Activated CD8-positive, alpha-beta T cell treated with anti-CD3 and anti-CD28 coated beads for 36 hours (primary cell): Measurements from ENCODE around the gene ZFP62. TPM values are rescaled to one million over a fixed set of nuclear protein-coding genes. Genes with fewer than 3 reads are reported as not detected.
"Not testable (repeated sequence)": the region's sequence is repeated elsewhere in the genome, so short reads cannot be mapped to it uniquely, and the experiment has no call there.

Source experiments
- ATAC-seq: fragments of 200-7000 bp; cut with Tn5 transposase; one replicate; pipeline ENCODE4 v1.10.0; 2021; ENCODE audit warnings: mild to moderate bottlenecking, moderate library complexity
- CTCF ChIA-PET: fragments of 350-600 bp; sonication (Branson Sonifier 250); formaldehyde crosslinking; loops from one replicate; lab custom pipeline; 2021; ENCODE audit warnings: antibody characterized with exemption; lab: Charles Lee
- POLR2A ChIA-PET: fragments of 350-600 bp; sonication (Branson Sonifier 250); formaldehyde crosslinking; loops from one replicate; lab custom pipeline; 2021; ENCODE audit warnings: antibody characterized with exemption; lab: Charles Lee
- DNase-seq: peaks from one replicate; pipeline ENCODE4 v3.0.0-alpha.2; 2020
- H3K27ac Mint-ChIP-seq: one replicate; pipeline ENCODE4 v1.8.0; 2021; ENCODE audit warnings: mild to moderate bottlenecking, mixed read lengths
- H3K27me3 Mint-ChIP-seq: one replicate; pipeline ENCODE4 v1.8.0; 2021; ENCODE audit warnings: mixed read lengths
- H3K36me3 Mint-ChIP-seq: one replicate; pipeline ENCODE4 v1.8.0; 2021; ENCODE audit warnings: low read depth, mixed read lengths
- H3K4me1 Mint-ChIP-seq: one replicate; pipeline ENCODE4 v1.8.0; 2021; ENCODE audit warnings: low read depth, mixed read lengths
- H3K4me3 Mint-ChIP-seq: one replicate; pipeline ENCODE4 v1.8.0; 2021; ENCODE audit warnings: mild to moderate bottlenecking, moderate library complexity, mixed read lengths
- H3K9me3 Mint-ChIP-seq: one replicate; pipeline ENCODE4 v1.8.0; 2021; ENCODE audit warnings: mixed read lengths
- intact Hi-C: fragments of 100-400 bp; cut with micrococcal nuclease; formaldehyde crosslinking; loops from one replicate; pipeline ENCODE4 v1.10.0; 2022
- total RNA-seq, 2 experiments: library from RNA; stranded (reverse); gene quantifications; one replicate each; pipeline ENCODE4 v1.2.3, GENCODE V29; 2021
- TF ChIP-seq, protein P1 (sequence below): fragments of 200-600 bp; IDR thresholded peaks from one replicate; pipeline ENCODE4 v1.8.0; 2022; ENCODE audit warnings: antibody characterized with exemption, mild to moderate bottlenecking

ZFP62 gene
- total RNA-seq, 2 experiments from 2014 or later: 22.2 to 22.6 TPM

DNA sequence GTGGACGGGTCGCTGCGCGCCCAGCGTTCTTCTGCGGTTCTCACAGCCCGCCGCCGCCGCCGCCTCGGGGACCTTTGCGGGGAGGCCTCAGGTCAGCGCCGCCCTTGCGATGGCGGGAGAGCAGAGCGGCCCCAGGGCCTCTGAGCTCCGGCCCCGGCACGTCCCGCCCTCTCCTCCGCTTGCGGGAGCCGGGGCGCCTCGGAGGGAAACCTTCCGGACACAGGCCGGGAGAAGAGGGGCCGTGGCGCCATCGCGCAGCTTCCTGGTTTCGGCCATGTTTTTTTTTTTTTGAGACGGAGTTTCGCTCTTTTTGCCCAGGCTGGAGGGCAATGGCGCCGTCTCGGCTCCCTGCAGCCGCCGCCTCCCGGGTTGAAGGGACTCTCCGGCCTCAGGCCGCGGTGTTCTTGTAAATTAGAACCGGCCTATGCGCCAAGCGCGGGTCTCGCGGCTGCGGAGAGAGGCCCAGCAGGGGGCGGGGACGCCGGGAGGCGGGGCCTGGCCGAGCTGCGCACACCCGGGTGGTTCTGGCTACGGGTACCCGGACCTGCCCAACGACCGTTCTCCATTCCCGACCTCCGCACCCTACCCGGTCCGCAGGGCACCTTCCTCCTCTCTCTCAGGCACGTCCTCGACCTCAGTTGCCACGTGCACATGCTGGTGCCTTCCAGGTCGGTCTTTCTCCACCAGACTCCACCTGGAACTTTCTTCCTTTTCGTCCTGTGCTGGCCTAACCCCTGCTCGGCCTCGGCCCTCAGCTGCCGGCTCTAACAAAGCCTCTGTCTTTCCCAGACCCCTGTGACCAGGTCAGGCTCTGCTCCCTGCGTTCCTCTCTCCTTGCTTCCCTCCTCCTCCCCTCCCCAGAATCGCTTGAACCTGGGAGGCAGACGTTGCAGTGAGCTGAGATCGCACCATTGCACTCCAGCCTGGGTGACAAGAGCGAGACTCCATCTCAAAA is 29.7 kb downstream of the ZFP62 start:
- DNase-seq: peak; percentile 83
- POLR2A ChIA-PET: interaction anchor here (0.5 to 6.5 kb wide), 15 partner anchors 10 to 357 kb away, joined by 3 to 87 read pairs (median 5); partner anchors contain the start of gene ZFP62
- ATAC-seq: peak; percentile 72
- CTCF ChIA-PET: interaction anchor here (0.9 to 3.5 kb wide), 8 partner anchors 14 to 503 kb away, joined by 3 to 32 read pairs (median 4); partner anchors contain the start of gene MGAT1
- intact Hi-C loops: no loop called here
- peaks cover 39% of the 10 kb centered on the region for H3K4me1 Mint-ChIP-seq
- peak overlapping the region; percentile 98 for H3K4me3 Mint-ChIP-seq
- peaks cover 2% of the 10 kb centered on the region for H3K9me3 Mint-ChIP-seq
- H3K27me3 Mint-ChIP-seq: no peaks in the 10 kb centered on the region
- TF ChIP-seq, protein P1, sequence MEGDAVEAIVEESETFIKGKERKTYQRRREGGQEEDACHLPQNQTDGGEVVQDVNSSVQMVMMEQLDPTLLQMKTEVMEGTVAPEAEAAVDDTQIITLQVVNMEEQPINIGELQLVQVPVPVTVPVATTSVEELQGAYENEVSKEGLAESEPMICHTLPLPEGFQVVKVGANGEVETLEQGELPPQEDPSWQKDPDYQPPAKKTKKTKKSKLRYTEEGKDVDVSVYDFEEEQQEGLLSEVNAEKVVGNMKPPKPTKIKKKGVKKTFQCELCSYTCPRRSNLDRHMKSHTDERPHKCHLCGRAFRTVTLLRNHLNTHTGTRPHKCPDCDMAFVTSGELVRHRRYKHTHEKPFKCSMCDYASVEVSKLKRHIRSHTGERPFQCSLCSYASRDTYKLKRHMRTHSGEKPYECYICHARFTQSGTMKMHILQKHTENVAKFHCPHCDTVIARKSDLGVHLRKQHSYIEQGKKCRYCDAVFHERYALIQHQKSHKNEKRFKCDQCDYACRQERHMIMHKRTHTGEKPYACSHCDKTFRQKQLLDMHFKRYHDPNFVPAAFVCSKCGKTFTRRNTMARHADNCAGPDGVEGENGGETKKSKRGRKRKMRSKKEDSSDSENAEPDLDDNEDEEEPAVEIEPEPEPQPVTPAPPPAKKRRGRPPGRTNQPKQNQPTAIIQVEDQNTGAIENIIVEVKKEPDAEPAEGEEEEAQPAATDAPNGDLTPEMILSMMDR: no peak
- H3K36me3 Mint-ChIP-seq: peaks cover 48% of the 10 kb centered on the region
- peak overlapping the region; percentile 97 for H3K27ac Mint-ChIP-seq

DNA sequence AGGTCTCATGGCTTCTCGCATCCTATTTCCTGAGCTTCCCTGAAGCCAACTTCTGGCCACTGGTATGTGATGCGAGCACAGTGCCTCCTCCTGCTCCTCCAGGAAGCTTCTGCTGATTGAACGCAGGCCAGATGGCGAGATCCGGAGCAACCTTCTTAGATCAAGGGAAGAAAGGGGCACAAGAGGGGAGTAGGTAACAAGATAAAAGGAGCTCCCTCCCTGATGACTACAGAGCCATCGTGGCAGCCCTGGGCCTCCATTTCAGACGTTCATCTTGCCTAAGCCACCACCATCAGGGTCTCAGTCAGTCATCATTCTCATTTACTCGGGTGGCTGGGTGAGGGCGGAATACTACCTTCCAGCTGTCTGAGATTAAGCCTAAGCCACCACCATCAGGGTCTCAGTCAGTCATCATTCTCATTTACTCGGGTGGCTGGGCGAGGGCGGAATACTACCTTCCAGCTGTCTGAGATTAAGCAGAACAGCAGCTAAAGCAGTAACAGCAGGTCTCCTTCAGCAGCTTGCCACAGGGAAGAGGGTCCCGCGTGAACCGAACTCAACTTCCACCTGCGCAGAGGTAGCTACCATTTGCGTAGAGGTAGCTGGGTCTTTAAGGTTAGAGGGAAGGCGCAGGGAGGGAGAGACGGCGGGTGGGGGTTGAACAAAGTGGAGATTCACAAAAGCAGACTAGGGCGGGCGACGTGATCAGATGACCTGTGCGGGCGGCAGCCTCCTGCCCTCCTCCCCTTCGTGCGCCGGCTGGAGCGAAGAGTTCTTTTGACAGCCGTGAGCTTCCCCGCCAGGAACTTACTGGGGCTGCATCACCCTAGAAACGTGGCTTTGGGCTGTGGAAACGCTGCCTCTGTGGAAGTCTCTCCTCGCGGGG is 30.6 kb downstream of the ZFP62 start:
- Mint-ChIP-seq H3K4me1 (peaks cover 43% of the 10 kb centered on the region), H3K4me3 (peak overlapping the region; percentile 98), H3K36me3 (peaks cover 45% of the 10 kb centered on the region), H3K27ac (peak overlapping the region; percentile 97), H3K9me3 (peaks cover 2% of the 10 kb centered on the region), H3K27me3 (no peaks in the 10 kb centered on the region)
- ChIA-PET CTCF (interaction anchor here (0.9 to 3.5 kb wide), 9 partner anchors 13 to 502 kb away, joined by 3 to 32 read pairs (median 4); partner anchors contain the start of gene MGAT1), POLR2A (interaction anchor here (0.6 to 6.5 kb wide), 13 partner anchors 13 to 362 kb away, joined by 3 to 87 read pairs (median 3); no protein-coding TSS in a partner anchor)
- ATAC-seq: peak; percentile 60
- DNase-seq: peak; percentile 83
- TF ChIP-seq, protein P1: no peak
- intact Hi-C loops: no loop called here

DNA sequence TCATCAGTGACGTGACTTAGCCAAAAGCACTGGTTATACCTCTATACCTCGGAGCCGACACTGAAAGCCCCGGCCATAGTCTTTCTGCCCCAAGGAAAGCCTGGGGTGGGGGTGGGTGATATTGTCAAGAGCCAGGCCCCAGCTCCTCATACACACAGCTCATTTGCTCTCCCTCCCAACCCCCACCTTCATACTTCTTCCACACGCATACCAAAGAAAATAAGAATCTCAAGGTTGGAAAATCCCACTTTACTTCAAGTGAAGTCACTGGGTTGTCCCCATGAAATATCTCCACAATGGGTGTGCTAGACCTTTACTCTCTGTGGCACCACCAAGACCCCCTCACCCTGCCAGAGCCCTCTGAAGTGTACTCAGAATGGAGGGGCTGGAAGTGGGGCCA is 31.4 kb downstream of the ZFP62 start:
- H3K27ac Mint-ChIP-seq: peak overlapping the region; percentile 97
- no peak for DNase-seq
- H3K9me3 Mint-ChIP-seq: peaks cover 2% of the 10 kb centered on the region
- POLR2A ChIA-PET: interaction anchor here (1.0 to 6.5 kb wide), 6 partner anchors 12 to 329 kb away, joined by 3 to 87 read pairs (median 27); no protein-coding TSS in a partner anchor
- TF ChIP-seq, protein P1: no peak
- intact Hi-C loops: no loop called here
- peak overlapping the region; percentile 98 for H3K4me3 Mint-ChIP-seq
- no peaks in the 10 kb centered on the region for H3K27me3 Mint-ChIP-seq
- CTCF ChIA-PET: interaction anchor here (1.0 to 3.5 kb wide), 7 partner anchors 12 to 38 kb away, joined by 3 to 32 read pairs (median 4); no protein-coding TSS in a partner anchor
- H3K36me3 Mint-ChIP-seq: peaks cover 38% of the 10 kb centered on the region
- no peak for ATAC-seq
- H3K4me1 Mint-ChIP-seq: peaks cover 40% of the 10 kb centered on the region

DNA sequence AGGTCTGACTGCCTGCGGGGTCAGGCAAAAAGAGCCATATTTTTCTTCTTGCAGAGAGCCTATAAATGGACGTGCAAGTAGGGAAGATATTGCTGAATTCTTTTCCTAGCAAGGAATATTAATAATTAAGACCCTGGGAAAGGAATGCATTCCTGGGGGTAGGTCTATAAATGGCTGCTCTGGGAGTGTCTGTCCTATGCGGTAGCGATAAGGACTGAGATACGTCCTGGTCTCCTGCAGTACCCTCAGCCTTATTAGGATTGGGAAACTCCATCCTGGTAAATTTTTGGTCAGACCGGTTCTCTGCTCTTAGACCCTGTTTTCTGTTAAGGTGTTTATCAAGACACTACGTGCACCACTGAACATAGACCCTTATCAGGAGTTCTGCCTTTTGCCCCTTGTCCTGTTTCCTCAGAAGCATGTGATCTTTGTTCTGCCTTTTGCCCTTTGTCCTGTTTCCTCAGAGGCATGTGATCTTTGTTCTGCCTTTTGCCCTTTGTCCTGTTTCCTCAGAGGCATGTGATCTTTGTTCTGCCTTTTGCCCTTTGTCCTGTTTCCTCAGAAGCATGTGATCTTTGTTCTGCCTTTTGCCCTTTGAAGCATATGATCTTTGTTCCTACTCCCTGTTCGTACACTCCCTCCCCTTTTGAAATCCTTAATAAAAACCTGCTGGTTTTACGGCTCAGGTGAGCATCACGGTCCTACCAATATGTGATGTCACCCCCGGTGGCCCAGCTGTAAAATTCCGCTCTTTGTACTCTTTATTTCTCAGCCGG is 32.1 kb downstream of the ZFP62 start:
- H3K36me3 Mint-ChIP-seq: peaks cover 30% of the 10 kb centered on the region
- CTCF ChIA-PET: interaction anchor here (3.0 to 3.5 kb wide), 2 partner anchors 11 to 17 kb away, joined by 19 to 32 read pairs; no protein-coding TSS in a partner anchor
- H3K4me3 Mint-ChIP-seq: peak overlapping the region; percentile 18
- H3K4me1 Mint-ChIP-seq: peaks cover 37% of the 10 kb centered on the region
- H3K9me3 Mint-ChIP-seq, H3K27me3 Mint-ChIP-seq, DNase-seq, intact Hi-C loops, ATAC-seq: not testable (repeated sequence)
- POLR2A ChIA-PET: interaction anchor here (1.0 to 6.5 kb wide), 6 partner anchors 12 to 328 kb away, joined by 3 to 87 read pairs (median 27); no protein-coding TSS in a partner anchor
- peak overlapping the region; percentile 57 for H3K27ac Mint-ChIP-seq

DNA sequence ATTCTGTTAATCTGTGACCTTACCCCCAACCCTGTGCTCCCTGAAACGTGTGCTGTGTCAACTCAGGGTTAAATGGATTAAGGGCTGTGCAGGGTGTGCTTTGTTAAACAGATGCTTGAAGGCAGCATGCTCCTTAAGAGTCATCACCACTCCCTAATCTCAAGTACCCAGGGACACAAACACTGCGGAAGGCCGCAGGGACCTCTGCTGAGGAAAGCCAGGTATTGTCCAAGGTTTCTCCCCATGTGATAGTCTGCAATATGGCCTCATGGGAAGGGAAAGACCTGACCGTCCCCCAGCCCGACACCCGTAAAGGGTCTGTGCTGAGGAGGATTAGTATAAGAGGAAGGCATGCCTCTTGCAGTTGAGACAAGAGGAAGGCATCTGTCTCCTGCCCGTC is 33.7 kb downstream of the ZFP62 start:
- H3K9me3 Mint-ChIP-seq, intact Hi-C loops, H3K27me3 Mint-ChIP-seq, CTCF ChIA-PET, DNase-seq, H3K27ac Mint-ChIP-seq, H3K4me3 Mint-ChIP-seq, ATAC-seq: not testable (repeated sequence)
- peaks cover 26% of the 10 kb centered on the region for H3K4me1 Mint-ChIP-seq
- POLR2A ChIA-PET: interaction anchor here (1.7 to 1.8 kb wide), 2 partner anchors 9 to 17 kb away, joined by 5 to 6 read pairs; no protein-coding TSS in a partner anchor
- peaks cover 24% of the 10 kb centered on the region for H3K36me3 Mint-ChIP-seq
